Peyer's patch (tissue), 4 donors: ENCODE measurements around the gene NCOA3. TPM values are rescaled to one million over a fixed set of nuclear protein-coding genes. Genes with fewer than 3 reads are reported as not detected.
A peak's percentile ranks its signal among the peaks of the same experiment; 100 is the strongest.

Experiments
- DNase-seq, 3 donors: peaks; one replicate each; pipeline ENCODE4 v3.0.0-alpha.2; 2017 to 2019
- H3K27ac ChIP-seq, 4 donors: fragments of 200-600 bp; sonication (generic); one replicate each; pipeline ENCODE4 v1.5.1; 2016 to 2019
- H3K27me3 ChIP-seq, 2 donors: fragments of 200-600 bp; sonication (generic); one replicate each; pipeline ENCODE4 v1.5.1; 2019
- H3K36me3 ChIP-seq, 3 donors: fragments of 200-600 bp; sonication (generic); one replicate each; pipeline ENCODE4 v1.5.1; 2016 to 2019
- H3K4me1 ChIP-seq, 4 donors: fragments of 200-600 bp; sonication (generic); one replicate each; pipeline ENCODE4 v1.5.1; 2016 to 2019
- H3K4me3 ChIP-seq, 4 donors: fragments of 200-600 bp; sonication (generic); 1 replicate in 3 of 4; 2 replicates in 1 of 4; pipeline ENCODE4 v1.5.1; 2016 to 2019; ENCODE audit warnings: mild to moderate bottlenecking in 1 of 4
- H3K9me3 ChIP-seq, 4 donors: fragments of 200-600 bp; sonication (generic); one replicate each; pipeline ENCODE4 v1.5.1; 2016 to 2019; ENCODE audit warnings: mild to moderate bottlenecking in 1 of 4
- CTCF ChIP-seq, 6 experiments: fragments of 450-650 bp in 4 of 6; fragments of 200-600 bp in 2 of 6; sonication (generic) in 1 of 6; IDR thresholded peaks; one replicate each; pipeline ENCODE4 v1.5.1; 2017 to 2019; ENCODE audit warnings: antibody characterized with exemption in 6 of 6, mild to moderate bottlenecking in 3 of 6, moderate library complexity in 1 of 6
- POLR2A ChIP-seq, 2 donors: fragments of 450-650 bp; IDR thresholded peaks; one replicate each; pipeline ENCODE4 v1.5.1; 2017; ENCODE audit warnings: antibody characterized with exemption in 2 of 2, mild to moderate bottlenecking in 2 of 2, moderate library complexity in 2 of 2
- total RNA-seq, 4 donors: library from RNA; depleted of rRNA; stranded (reverse); fragments of >200 nt; gene quantifications; one replicate each; pipeline ENCODE4 v1.1.0, GENCODE V29; 2016

NCOA3 gene
- total RNA-seq, 4 donors from 2014 or later, result 17.9 to 99.9 (median 26.6) TPM

- no peak for DNase-seq
- H3K36me3 ChIP-seq, result no peaks in the 10 kb centered on the region
- no peak for TF ChIP-seq POLR2A (IDR thresholded peaks at IDR 0.05)
- no peak for TF ChIP-seq CTCF (IDR thresholded peaks at IDR 0.05)
- H3K27ac ChIP-seq, result peak overlapping the region in 2 of 4 donors; percentile 30 to 57
- no peaks in the 10 kb centered on the region for H3K27me3 ChIP-seq
- no peak overlapping the region for H3K4me3 ChIP-seq
- H3K4me1 ChIP-seq, result peaks cover 0 to 22% (median 5%) of the 10 kb centered on the region in 4 donors
- no peaks in the 10 kb centered on the region for H3K9me3 ChIP-seq
Measured at GRCh38 chr20:47610945-47611250, 109.2 kb downstream of the NCOA3 start.

- peaks cover 0 to 17% (median 5%) of the 10 kb centered on the region in 4 donors for H3K4me1 ChIP-seq
Measured at GRCh38 chr20:47611785-47612184, 110.1 kb downstream of the NCOA3 start.

GRCh38 chr20:47612670-47613069 lies 111.0 kb downstream of the NCOA3 start:
- DNase-seq, result no peak
- no peak overlapping the region for H3K4me3 ChIP-seq
- H3K4me1 ChIP-seq, result peaks cover 0 to 11% (median 5%) of the 10 kb centered on the region in 4 donors
- no peaks in the 10 kb centered on the region for H3K9me3 ChIP-seq
- H3K27me3 ChIP-seq, result no peaks in the 10 kb centered on the region
- TF ChIP-seq CTCF (IDR thresholded peaks at IDR 0.05) (no peak), POLR2A (IDR thresholded peaks at IDR 0.05) (no peak)
- H3K36me3 ChIP-seq, result no peaks in the 10 kb centered on the region
- no peak overlapping the region for H3K27ac ChIP-seq

More at GRCh38 chr20:47611785-47612184, 110.1 kb downstream of the NCOA3 start:
- DNase-seq, result no peak
- Histone ChIP-seq H3K4me3 (no peak overlapping the region), H3K27me3 (no peaks in the 10 kb centered on the region), H3K36me3 (no peaks in the 10 kb centered on the region), H3K27ac (no peak overlapping the region), H3K9me3 (no peaks in the 10 kb centered on the region)
- no peak for TF ChIP-seq POLR2A (IDR thresholded peaks at IDR 0.05)
- no peak for TF ChIP-seq CTCF (IDR thresholded peaks at IDR 0.05)

- H3K27me3 ChIP-seq, result no peaks in the 10 kb centered on the region
- no peaks in the 10 kb centered on the region for H3K36me3 ChIP-seq
- no peak for TF ChIP-seq CTCF (IDR thresholded peaks at IDR 0.05)
- no peak for TF ChIP-seq POLR2A (IDR thresholded peaks at IDR 0.05)
- peaks cover 0 to 10% (median 5%) of the 10 kb centered on the region in 4 donors for H3K4me1 ChIP-seq
- no peak for DNase-seq
- no peak overlapping the region for H3K4me3 ChIP-seq
- H3K9me3 ChIP-seq, result no peaks in the 10 kb centered on the region
- no peak overlapping the region for H3K27ac ChIP-seq
Measured at GRCh38 chr20:47614703-47615309, 113.1 kb downstream of the NCOA3 start.

GRCh38 chr20:47618479-47618878 lies 116.8 kb downstream of the NCOA3 start:
- Histone ChIP-seq H3K27me3 (no peaks in the 10 kb centered on the region), H3K4me1 (no peaks in the 10 kb centered on the region), H3K4me3 (no peak overlapping the region), H3K9me3 (no peaks in the 10 kb centered on the region), H3K27ac (no peak overlapping the region), H3K36me3 (no peaks in the 10 kb centered on the region)
- no peak for DNase-seq
- TF ChIP-seq POLR2A (IDR thresholded peaks at IDR 0.05) (no peak), CTCF (IDR thresholded peaks at IDR 0.05) (no peak)
